Measurements from ENCODE around the gene IGSF6.

The IGSF6 gene

DNA sequence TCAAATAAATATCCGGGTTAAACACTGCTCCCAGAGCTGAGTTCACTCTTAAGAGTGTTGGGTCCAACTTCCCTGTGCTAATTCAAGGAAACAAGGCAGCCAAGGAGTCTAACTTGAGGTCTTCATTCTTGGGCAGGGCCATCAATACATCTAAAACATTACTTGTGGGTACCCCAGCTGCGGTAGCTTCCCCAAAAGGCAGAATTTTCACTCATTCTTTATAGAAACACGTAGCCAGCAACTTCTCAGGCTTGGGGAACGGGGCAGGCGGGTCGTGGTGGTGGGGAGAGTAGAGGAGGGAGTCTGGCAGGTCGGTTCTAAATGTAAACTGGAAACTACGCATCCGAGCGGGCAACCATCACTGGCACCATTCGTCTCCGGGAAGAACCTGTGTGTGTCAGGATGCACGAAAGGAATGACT lies 53.7 kb downstream of the IGSF6 start:
- DNase-seq = no peak

DNA sequence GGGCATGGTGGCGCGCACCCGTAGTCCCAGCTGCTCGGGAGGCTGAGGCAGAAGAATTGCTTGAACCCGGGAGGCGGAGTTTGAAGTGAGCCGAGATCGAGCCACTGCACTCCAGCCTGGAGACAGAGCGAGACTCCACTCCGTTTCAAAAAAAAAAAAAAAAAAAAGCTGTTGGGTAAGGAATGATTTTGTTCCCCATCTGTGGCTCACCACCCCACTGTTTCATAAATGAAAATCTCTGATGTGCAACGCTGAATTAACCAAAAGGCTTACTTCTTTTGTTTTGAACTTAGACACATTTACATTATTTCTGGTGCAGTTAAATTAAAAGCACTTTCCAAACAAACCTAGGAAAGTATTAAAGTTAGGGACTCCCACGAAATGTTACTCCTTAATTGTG lies 54.2 kb downstream of the IGSF6 start:
- no peak for DNase-seq

DNA sequence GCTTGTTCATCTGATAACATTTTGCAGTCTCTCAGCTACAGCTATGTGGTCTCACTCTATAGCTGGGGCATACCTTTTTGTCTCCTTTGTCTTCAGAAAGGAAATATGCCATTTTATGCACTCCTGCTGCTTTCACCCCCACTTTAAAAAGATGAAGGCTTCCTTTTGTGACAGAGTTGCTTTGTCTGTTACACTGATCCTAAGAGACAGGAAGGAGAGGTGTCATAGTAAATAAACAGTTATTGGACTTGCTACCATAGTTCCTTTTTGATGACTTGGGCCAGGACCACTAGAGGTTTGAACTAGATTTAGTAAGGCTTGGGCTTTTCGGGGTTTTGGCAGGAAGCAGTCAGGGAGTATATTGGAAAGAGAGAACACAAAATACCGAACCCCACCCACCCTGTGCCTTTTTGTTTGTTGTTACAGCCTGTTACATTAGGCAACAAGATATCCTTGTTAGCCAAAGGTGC lies 54.8 kb downstream of the IGSF6 start:
- DNase-seq = no peak

DNA sequence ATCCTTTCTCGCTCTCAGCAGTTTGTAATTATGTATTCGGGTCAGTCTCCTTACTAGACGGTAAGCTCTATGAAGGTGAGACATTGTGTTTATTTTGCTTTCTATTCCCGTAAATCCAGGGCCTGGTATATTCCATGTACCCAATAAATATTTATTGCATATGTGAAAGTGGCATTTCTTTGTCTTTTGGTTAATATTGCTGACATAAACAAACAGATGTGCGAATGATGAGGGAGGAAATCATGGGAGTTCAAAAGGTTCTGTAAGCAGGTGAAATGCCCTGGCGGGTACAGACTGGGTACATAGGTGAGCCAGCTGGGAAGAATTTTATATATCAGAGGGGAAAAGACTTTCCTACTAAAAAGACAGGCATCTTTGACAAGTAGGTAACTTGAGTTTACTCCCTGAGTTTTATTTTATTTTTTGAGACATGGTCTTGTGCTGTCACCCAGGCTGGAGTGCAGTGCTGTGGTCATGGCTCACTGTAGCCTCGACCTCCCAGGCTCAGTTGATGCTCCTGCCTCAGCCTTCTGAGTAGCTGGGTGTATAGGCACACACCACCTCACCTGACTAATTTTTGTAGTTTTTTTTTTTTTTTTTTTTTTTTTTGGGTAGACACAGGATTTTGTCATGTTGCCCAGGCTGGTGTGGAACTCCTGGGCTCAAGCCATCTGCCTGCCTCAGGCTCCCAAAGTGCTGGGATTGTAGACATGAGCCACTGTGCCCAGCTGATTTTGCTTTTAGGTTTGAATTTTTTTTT lies 58.7 kb downstream of the IGSF6 start:
- DNase-seq = no peak

DNA sequence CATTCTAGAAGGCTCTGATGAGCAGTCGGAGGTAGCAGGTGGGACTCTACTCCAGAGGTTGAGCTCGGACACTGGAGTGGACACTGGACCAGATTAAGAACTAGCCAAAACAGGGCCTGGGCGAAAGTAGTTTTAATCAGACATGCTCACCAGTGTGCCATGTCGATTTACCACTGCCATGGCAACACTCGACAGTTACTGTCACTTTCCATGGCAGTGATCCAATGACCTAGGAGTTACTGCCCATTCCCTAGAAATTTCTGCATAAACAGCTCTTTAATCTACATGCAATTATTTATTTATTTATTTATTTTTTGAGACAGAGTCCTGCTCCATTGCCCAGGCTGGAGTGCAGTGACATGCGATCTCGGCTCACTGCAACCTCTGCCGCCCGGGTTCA lies 60.2 kb downstream of the IGSF6 start:
- no peak for DNase-seq

DNA sequence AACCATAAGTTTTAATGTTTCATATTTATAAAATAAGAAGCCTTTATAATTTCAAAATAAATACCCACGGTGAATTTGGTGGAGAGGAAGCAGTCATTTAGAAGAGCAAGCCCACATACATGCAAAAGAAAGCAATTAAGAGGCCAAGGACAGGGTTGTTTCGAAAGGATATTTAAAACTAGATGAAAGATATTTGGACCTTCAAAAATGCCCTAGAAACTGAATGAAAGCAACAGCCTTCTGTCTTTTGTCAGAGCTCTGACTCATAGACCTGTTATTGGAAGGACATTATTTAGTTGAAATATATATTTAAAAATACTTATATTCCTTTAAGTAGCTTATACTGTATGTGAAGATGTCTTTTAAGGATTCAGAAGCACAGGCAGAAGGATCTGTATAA lies 61.6 kb downstream of the IGSF6 start:
- no peak for DNase-seq

DNA sequence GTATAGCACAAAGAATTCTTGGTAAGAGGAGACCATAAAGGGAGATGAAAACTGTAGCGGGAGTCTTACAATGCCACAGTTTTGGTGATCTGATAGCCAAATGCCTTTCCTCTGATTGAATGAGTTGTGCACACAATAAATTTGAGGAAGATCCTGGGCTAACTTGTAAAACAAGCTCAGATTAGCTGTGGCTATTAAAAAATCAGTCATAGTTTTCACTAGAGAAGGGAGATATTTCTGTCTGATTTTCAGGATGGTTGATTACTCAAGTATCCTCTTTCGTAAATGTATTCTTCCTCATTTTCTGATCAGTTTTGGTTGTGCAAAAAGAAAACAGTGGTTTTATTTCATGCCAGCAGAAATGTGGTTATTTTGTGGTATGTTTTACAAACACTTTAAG lies 62.1 kb downstream of the IGSF6 start:
- DNase-seq = no peak

DNA sequence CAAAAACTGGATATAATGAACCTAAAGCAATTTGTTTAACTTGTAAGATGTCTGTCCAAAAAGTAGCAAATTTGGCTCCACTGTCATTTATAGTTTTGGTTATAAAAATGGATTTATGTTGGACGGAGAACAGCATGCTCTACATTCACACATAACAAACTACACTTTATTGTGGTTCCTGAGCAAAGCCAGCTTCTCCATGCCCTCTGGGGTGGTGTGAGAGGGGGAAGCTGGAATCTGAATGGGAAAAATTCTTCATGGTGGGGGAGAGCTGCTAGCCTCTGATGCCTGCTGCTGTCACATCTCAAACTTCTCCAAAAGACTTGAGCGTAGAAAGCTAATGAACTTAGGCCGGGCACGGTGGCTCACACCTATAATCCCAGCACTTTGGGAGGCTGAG lies 62.9 kb downstream of the IGSF6 start:
- DNase-seq = no peak

Data from NCI-H526 treated with DMSO at 0.1 percent for 48 hours (cell line).